GM18517 (cell line): ENCODE measurements around the gene CYP3A5.
"Not testable (repeated sequence)": the region's sequence is repeated elsewhere in the genome, so short reads cannot be mapped to it uniquely, and the experiment has no call there.

Experiments used
- ATAC-seq: cut with Tn5 transposase; IDR thresholded peaks from one replicate; pipeline ENCODE4 v1.9.1; 2021; ENCODE audit warnings: mild to moderate bottlenecking, moderate library complexity; ENCODE audit not compliant: unreplicated experiment

The CYP3A5 gene

GRCh38 chr7:99685871-99686608 is 6.2 kb upstream of the CYP3A5 start:
- not testable (repeated sequence) for ATAC-seq

GRCh38 chr7:99685129-99685758 is 5.4 kb upstream of the CYP3A5 start:
- no peak for ATAC-seq

- ATAC-seq: no peak
Observed at GRCh38 chr7:99679032-99679399, 780 bp downstream of the CYP3A5 start.

GRCh38 chr7:99677648-99678045 is 2.1 kb downstream of the CYP3A5 start:
- no peak for ATAC-seq

DNA sequence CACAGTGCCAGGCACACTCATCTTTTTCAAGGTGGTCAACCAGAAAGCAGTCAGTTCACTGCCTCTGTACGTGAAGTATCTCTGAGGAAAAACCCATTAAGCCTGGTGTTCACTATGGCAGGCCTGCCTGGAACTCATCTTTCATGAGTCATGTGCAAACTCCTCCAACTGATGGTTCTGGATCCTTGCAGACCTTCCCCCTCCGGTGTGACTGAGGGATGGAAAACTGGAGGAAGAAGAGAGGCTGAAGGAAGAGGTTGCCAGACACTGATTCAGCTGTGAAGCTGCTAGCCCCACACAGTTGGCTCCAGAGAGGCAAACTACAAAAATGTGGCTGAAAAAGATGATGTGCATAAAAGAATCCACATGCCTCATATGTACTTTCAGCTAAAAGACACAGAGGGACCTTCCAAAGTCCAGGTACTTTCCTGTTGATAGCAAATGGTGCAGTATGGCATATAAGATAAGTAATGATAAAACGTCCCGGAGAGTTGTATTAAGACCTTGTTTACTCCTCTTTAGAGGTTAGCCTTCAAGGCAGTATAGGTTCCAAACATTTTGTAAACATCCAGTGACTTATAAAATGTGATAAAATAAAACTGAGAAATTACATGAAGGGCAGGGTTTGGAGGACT is 2.7 kb downstream of the CYP3A5 start:
- ATAC-seq: no peak

- ATAC-seq: no peak
Observed at GRCh38 chr7:99674995-99675742, 4.6 kb downstream of the CYP3A5 start.

- no peak for ATAC-seq
Observed at GRCh38 chr7:99672573-99672972, 7.2 kb downstream of the CYP3A5 start.

GRCh38 chr7:99669782-99670181 is 10.0 kb downstream of the CYP3A5 start:
- ATAC-seq: no peak

DNA sequence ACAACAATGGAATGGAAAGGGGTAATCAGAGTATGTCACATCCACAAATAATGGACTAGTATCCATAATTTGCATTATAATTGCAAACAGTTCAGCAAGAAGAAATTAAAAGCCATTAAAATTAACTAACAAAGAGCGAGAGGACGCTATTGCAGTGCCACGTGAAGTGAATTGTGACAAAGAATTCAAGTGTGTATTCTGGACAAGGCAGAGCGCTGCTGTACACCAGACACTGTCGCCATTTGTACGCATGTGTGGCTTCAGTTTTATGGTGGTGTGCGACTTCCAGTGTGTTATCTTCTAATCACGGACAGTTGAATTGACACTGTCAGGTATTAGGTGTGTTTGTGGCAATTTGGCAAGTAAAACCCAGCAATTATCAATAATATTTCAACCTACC is 11.3 kb downstream of the CYP3A5 start:
- no peak for ATAC-seq

- no peak for ATAC-seq
Observed at GRCh38 chr7:99667179-99667578, 12.6 kb downstream of the CYP3A5 start.

DNA sequence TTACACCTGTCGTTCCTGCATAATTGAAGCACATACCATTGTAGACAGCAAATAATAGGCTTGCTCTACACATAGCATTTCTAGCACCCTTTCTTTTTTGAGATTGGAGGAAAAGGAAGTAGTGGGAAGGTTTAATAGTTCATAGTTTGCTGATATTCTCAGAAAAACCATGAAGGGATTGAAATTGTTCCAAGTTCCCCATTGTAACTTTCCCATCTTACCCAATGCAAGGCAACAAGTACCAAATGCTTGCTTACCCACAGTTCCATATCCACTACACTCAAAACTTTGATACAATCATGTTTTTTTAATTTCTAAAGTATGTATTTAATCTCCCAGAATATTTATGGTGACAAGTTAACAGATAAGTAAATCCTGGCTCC is 13.8 kb downstream of the CYP3A5 start:
- no peak for ATAC-seq

DNA sequence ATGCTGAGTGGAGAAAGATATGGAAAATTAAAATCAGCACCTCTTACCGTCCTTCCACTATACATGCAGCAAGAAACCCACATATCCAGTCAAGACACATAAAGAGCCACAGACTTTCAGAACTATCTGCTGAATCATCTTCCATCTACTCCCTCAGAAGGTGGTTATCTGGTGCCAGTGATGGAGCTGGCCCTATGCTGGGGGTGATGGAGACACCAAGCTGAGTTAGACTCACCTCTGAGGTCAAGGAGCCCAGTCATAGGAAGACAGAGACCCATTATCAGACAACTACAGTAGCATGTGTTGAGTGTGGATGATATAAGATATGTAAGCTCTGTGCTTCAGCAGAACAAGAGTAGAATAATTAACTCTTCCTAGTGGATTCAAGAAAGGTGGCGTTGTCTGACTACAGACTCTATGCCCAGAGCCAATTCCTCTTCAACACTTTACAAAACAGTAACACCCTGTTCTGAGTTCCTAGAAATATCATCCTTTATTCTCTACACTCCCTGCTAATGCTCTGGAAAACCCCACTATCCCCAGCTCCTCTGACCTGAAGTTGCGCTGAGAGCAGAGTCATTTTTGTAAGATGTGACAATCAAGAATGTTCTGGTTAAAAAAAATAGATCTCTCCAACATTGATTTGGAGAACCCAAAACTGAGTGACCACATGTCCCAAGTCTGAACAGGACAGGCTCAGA is 14.3 kb downstream of the CYP3A5 start:
- ATAC-seq: no peak

DNA sequence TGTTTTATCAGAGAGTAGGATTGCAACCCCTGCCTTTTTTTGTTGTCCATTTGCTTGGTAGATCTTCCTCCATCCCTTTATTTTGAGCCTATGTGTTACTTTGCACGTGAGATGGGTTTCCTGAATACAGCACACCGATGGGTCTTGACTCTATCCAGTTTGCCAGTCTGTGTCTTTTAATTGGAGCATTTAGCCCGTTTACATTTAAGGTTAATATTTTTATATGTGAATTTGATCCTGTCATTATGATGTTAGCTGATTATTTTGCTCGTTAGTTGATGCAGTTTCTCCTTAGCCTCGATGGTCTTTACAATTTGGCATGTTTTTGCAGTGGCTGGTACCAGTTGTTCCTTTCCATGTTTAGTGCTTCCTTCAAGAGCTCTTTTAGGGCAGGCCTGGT is 21.9 kb downstream of the CYP3A5 start:
- ATAC-seq: not testable (repeated sequence)

DNA sequence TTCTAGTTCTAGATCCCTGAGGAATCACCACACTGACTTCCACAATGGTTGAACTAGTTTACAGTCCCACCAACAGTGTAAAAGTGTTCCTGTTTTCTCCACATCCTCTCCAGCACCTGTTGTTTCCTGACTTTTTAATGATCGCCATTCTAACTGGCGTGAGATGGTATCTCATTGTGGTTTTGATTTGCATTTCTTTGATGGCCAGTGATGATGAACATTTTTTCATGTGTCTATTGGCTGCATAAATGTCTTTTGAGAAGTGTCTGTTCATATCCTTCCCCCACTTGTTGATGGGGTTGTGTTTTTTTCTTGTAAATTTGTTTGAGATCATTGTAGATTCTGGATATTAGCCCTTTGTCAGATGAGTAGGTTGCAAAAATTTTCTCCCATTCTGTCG is 25.2 kb downstream of the CYP3A5 start:
- ATAC-seq: not testable (repeated sequence)

GRCh38 chr7:99653754-99654153 is 26.0 kb downstream of the CYP3A5 start:
- no peak for ATAC-seq

DNA sequence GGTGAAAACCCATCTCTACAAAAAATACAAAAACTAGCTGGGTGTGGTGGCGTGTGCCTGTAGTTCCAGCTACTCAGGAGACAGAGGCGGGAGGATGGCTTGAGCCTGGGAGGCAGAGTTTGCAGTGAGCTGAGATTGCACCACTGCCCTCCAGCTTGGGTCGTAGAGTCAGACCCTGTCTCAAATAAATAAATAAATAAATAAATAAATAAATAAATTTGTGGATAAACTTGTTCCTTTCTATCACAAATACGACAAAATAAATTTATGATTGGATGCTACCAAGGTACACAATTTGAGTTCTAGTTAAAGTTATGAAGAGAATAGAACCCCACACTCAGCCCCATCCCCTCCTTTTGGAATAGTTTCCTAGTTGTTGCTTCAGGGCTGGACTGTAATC is 26.5 kb downstream of the CYP3A5 start:
- not testable (repeated sequence) for ATAC-seq

- no peak for ATAC-seq
Observed at GRCh38 chr7:99652671-99653070, 27.1 kb downstream of the CYP3A5 start.

GRCh38 chr7:99651290-99651689 is 28.5 kb downstream of the CYP3A5 start:
- no peak for ATAC-seq

- ATAC-seq: no peak
Observed at GRCh38 chr7:99648843-99649242, 31.0 kb downstream of the CYP3A5 start.

DNA sequence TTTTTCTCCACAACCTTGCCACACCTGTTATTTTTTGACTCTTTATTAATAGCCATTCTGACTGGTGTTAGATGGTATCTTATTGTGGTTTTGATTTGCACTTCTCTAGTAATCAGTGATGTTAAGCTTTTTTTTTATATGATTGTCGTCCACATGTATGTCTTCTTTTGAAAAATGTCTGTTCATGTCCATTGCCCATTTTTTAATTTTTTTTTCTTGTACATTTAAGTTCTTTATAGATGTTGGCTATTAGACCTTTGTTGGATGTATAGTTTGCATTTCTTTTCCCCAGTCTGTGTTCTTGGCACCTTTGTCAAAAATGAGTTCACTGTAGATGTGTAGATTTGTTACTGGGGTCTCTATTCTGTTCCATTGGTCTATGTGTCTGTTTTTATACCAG is 34.2 kb downstream of the CYP3A5 start:
- no peak for ATAC-seq

- no peak for ATAC-seq
Observed at GRCh38 chr7:99644431-99644830, 35.4 kb downstream of the CYP3A5 start.
